ENCODE measurements around the gene TTPAL. TPM values are rescaled to one million over a fixed set of nuclear protein-coding genes. Genes with fewer than 3 reads are reported as not detected.

TTPAL gene
- total RNA-seq, 2 experiments from 2014 or later, result 5.6 to 18.8 TPM

GRCh38 chr20:44518248-44518647, 42.6 kb downstream of the TTPAL start:
- H2AFZ ChIP-seq (ENCODE audit: low read length), result no peak overlapping the region
- ChIA-PET CTCF (ENCODE audit: unreplicated experiment) (no interaction called here), POLR2A (interaction anchor here (0.6 to 1.2 kb wide), 2 partner anchors 42 to 86 kb away, joined by 4 read pairs; no protein-coding TSS in a partner anchor)
- peaks cover 4% of the 10 kb centered on the region; the same call in 1 of the 2 replicates for H4K20me1 ChIP-seq (ENCODE audit: insufficient read depth, low read length)
- H3K9me2 ChIP-seq (ENCODE audit: insufficient read depth, low read length), result no peaks in the 10 kb centered on the region
- DNase-seq (ENCODE audit: low spot score), result no peak
- no peak overlapping the region for H3K4me2 ChIP-seq (ENCODE audit: low read length)
- H3K36me3 ChIP-seq (ENCODE audit: insufficient read depth, low read length), result peaks cover 26% of the 10 kb centered on the region
- intact Hi-C loops (cut with micrococcal nuclease; ENCODE audit: unreplicated experiment), result loop anchor here (10.0 kb wide), 1 partner anchor 697 kb away; no protein-coding TSS in a partner anchor
- H3K9me3 ChIP-seq (ENCODE audit: low read length), result no peaks in the 10 kb centered on the region
- BruUV-seq (replicated peaks), result no TSS peak
- no peak overlapping the region for H3K27ac ChIP-seq (ENCODE audit: low read depth, low read length, poor library complexity, severe bottlenecking)
- TF ChIP-seq CTCF (conservative IDR thresholded peaks at IDR 0.05; ENCODE audit: low read length), result no peak
- TF ChIP-seq EZH2phosphoT487 (IDR thresholded peaks at IDR 0.05; ENCODE audit: borderline replicate concordance, low read depth, low read length), result no peak
- peaks cover 29% of the 10 kb centered on the region for H3K4me1 ChIP-seq (ENCODE audit: insufficient read depth, low read length, poor library complexity, severe bottlenecking)
- H3K79me2 ChIP-seq (ENCODE audit: insufficient read depth, low read depth, low read length), result peaks cover 78% of the 10 kb centered on the region
- H3K4me3 ChIP-seq (ENCODE audit: low read depth, low read length, poor library complexity, severe bottlenecking), result no peak overlapping the region

GRCh38 chr20:44520881-44521280, 45.2 kb downstream of the TTPAL start:
- Histone ChIP-seq H3K4me3 (ENCODE audit: low read depth, low read length, poor library complexity, severe bottlenecking) (peak overlapping the region; percentile 97), H3K4me1 (ENCODE audit: insufficient read depth, low read length, poor library complexity, severe bottlenecking) (peaks cover 29% of the 10 kb centered on the region)
- POLR2A ChIA-PET, result interaction anchor here (0.8 to 1.6 kb wide), 5 partner anchors 43 to 307 kb away, joined by 3 to 4 read pairs (median 3); partner anchors contain the start of gene TTPAL

More at GRCh38 chr20:44520881-44521280, 45.2 kb downstream of the TTPAL start:
- CTCF ChIA-PET (ENCODE audit: unreplicated experiment), result no interaction called here
- H3K27ac ChIP-seq (ENCODE audit: low read depth, low read length, poor library complexity, severe bottlenecking), result no peak overlapping the region
- no peaks in the 10 kb centered on the region for H3K9me3 ChIP-seq (ENCODE audit: low read length)
- H2AFZ ChIP-seq (ENCODE audit: low read length), result no peak overlapping the region
- DNase-seq (ENCODE audit: low spot score), result no peak
- peaks cover 57% of the 10 kb centered on the region for H3K79me2 ChIP-seq (ENCODE audit: insufficient read depth, low read depth, low read length)
- no peak for TF ChIP-seq EZH2phosphoT487 (IDR thresholded peaks at IDR 0.05; ENCODE audit: borderline replicate concordance, low read depth, low read length)
- TF ChIP-seq CTCF (conservative IDR thresholded peaks at IDR 0.05; ENCODE audit: low read length), result no peak
- intact Hi-C loops (cut with micrococcal nuclease; ENCODE audit: unreplicated experiment), result loop anchor here (5.0 kb wide), 1 partner anchor 44 kb away; the partner anchor contains the start of gene TTPAL
- peaks cover 4% of the 10 kb centered on the region; the same call in 1 of the 2 replicates for H4K20me1 ChIP-seq (ENCODE audit: insufficient read depth, low read length)
- no peaks in the 10 kb centered on the region for H3K9me2 ChIP-seq (ENCODE audit: insufficient read depth, low read length)
- peak overlapping the region; percentile 82 for H3K4me2 ChIP-seq (ENCODE audit: low read length)
- no TSS peak for BruUV-seq (replicated peaks)
- H3K36me3 ChIP-seq (ENCODE audit: insufficient read depth, low read length), result peaks cover 26% of the 10 kb centered on the region
